Hepatocyte (in vitro differentiated cells): ENCODE data around the gene SLC7A8. TPM values are rescaled to one million over a fixed set of nuclear protein-coding genes. Genes with fewer than 3 reads are reported as not detected.

Source experiments
- DNase-seq: peaks from one replicate; pipeline ENCODE4 v3.0.0-alpha.2; 2016; ENCODE audit warnings: low spot score
- H2AFZ ChIP-seq: fragments of 200-600 bp; sonication (generic); 2 replicates; pipeline ENCODE4 v1.6.0; 2016; ENCODE audit warnings: antibody characterized with exemption, mild to moderate bottlenecking
- H3K27ac ChIP-seq: fragments of 200-600 bp; sonication (generic); 2 replicates; pipeline ENCODE4 v1.5.1; 2016; ENCODE audit warnings: mild to moderate bottlenecking
- H3K27me3 ChIP-seq: fragments of 200-600 bp; sonication (generic); 2 replicates; pipeline ENCODE4 v1.6.1; 2016
- H3K36me3 ChIP-seq: fragments of 200-600 bp; sonication (generic); replicated peaks from 2 replicates; pipeline ENCODE4 v1.5.1; 2016; ENCODE audit warnings: low read depth; ENCODE audit not compliant: insufficient read depth
- H3K4me1 ChIP-seq: fragments of 200-600 bp; sonication (generic); 2 replicates; pipeline ENCODE4 v1.5.1; 2016; ENCODE audit warnings: mild to moderate bottlenecking, moderate library complexity; ENCODE audit not compliant: insufficient read depth
- H3K4me2 ChIP-seq: fragments of 200-600 bp; sonication (generic); 2 replicates; pipeline ENCODE4 v1.6.0; 2016
- H3K4me3 ChIP-seq: fragments of 200-600 bp; sonication (generic); 2 replicates; pipeline ENCODE4 v1.5.1; 2016; ENCODE audit warnings: mild to moderate bottlenecking
- H3K79me2 ChIP-seq: fragments of 200-600 bp; sonication (generic); 2 replicates; pipeline ENCODE4 v1.6.0; 2017; ENCODE audit warnings: mild to moderate bottlenecking
- H3K9me2 ChIP-seq: fragments of 200-600 bp; sonication (generic); replicated peaks from 2 replicates; pipeline ENCODE4 v1.6.0; 2017; ENCODE audit warnings: mild to moderate bottlenecking; ENCODE audit not compliant: insufficient read depth
- H3K9me3 ChIP-seq: fragments of 200-600 bp; sonication (generic); 2 replicates; pipeline ENCODE4 v1.5.1; 2016; ENCODE audit warnings: low read depth, mild to moderate bottlenecking
- H4K20me1 ChIP-seq: fragments of 200-600 bp; sonication (generic); 2 replicates; pipeline ENCODE4 v1.6.0; 2016; ENCODE audit warnings: mild to moderate bottlenecking; ENCODE audit not compliant: insufficient read depth, poor library complexity, severe bottlenecking
- CTCF ChIP-seq: fragments of 200-600 bp; sonication (generic); IDR thresholded peaks from 2 replicates; pipeline ENCODE4 v1.5.1; 2016; ENCODE audit warnings: antibody characterized with exemption, mild to moderate bottlenecking; ENCODE audit not compliant: poor library complexity
- EZH2 ChIP-seq: fragments of 200-600 bp; sonication (generic); IDR thresholded peaks from 2 replicates; pipeline ENCODE4 v1.6.1; 2016; ENCODE audit warnings: antibody characterized with exemption, mild to moderate bottlenecking, borderline replicate concordance
- EZH2phosphoT487 ChIP-seq: fragments of 200-600 bp; sonication (generic); IDR thresholded peaks from one replicate; pipeline ENCODE4 v1.6.1; 2018; ENCODE audit warnings: antibody characterized with exemption, mild to moderate bottlenecking, low read depth, moderate library complexity; ENCODE audit not compliant: unreplicated experiment, severe bottlenecking
- WGBS: methylation state at CpG from one replicate; pipeline ENCODE4 v1.1.6; 2016; ENCODE audit warnings: low lambda C conversion rate; ENCODE audit errors: missing lambda C conversion rate; 5-methylcytosine and 5-hydroxymethylcytosine counted together
- polyA plus RNA-seq: library from polyadenylated mRNA; unstranded; fragments of >200 nt; fragmentation: Nextera tagmentation; extraction: Ambion mirVana; gene quantifications from 2 replicates; pipeline ENCODE4 v1.2.1, GENCODE V29; 2016
- total RNA-seq: library from RNA; depleted of rRNA; stranded (reverse); fragments of >200 nt; gene quantifications from 2 replicates; pipeline ENCODE4 v1.2.3, GENCODE V29; 2014

Gene SLC7A8
- total and polyA plus RNA-seq, 2 experiments from 2014 or later, result 54.6 to 123 TPM

- H3K4me1 ChIP-seq, result peaks cover 47% of the 10 kb centered on the region
- H3K4me3 ChIP-seq, result no peak overlapping the region
- H3K9me2 ChIP-seq, result no peaks in the 10 kb centered on the region
- TF ChIP-seq CTCF (no peak), EZH2phosphoT487 (no peak), EZH2 (no peak)
- H4K20me1 ChIP-seq, result no peaks in the 10 kb centered on the region
- H3K4me2 ChIP-seq, result peak overlapping the region; percentile 41
- 46% methylated on average over 8 of the region's 8 CpGs for WGBS
- DNase-seq, result no peak
- peak overlapping the region; percentile 59 for H3K27ac ChIP-seq
- no peaks in the 10 kb centered on the region for H3K9me3 ChIP-seq
- no peaks in the 10 kb centered on the region for H3K36me3 ChIP-seq
- H3K79me2 ChIP-seq, result peaks cover 16% of the 10 kb centered on the region
- no peaks in the 10 kb centered on the region for H3K27me3 ChIP-seq
- no peak overlapping the region for H2AFZ ChIP-seq
Measured at GRCh38 chr14:23171222-23171975, 12.1 kb downstream of the SLC7A8 start.

- H3K9me3 ChIP-seq, result no peaks in the 10 kb centered on the region
- TF ChIP-seq EZH2phosphoT487, result no peak
- no peak for TF ChIP-seq CTCF
- no peak for TF ChIP-seq EZH2
- no peaks in the 10 kb centered on the region for H3K27me3 ChIP-seq
- H3K36me3 ChIP-seq, result no peaks in the 10 kb centered on the region
- no peaks in the 10 kb centered on the region for H4K20me1 ChIP-seq
- no peak for DNase-seq
- H3K4me3 ChIP-seq, result no peak overlapping the region
- H3K27ac ChIP-seq, result no peak overlapping the region
- H3K4me2 ChIP-seq, result no peak overlapping the region
- H3K79me2 ChIP-seq, result peaks cover 9% of the 10 kb centered on the region
- WGBS, result 97% methylated on average over 6 of the region's 6 CpGs
- peaks cover 44% of the 10 kb centered on the region for H3K4me1 ChIP-seq
- H2AFZ ChIP-seq, result no peak overlapping the region
- no peaks in the 10 kb centered on the region for H3K9me2 ChIP-seq
Measured at GRCh38 chr14:23169622-23170021, 13.8 kb downstream of the SLC7A8 start.

- peak overlapping the region; percentile 53 for H3K4me2 ChIP-seq
- H3K4me1 ChIP-seq, result peaks cover 41% of the 10 kb centered on the region
- H3K4me3 ChIP-seq, result no peak overlapping the region
- TF ChIP-seq CTCF, result no peak
- no peak for TF ChIP-seq EZH2phosphoT487
- peaks cover 9% of the 10 kb centered on the region for H3K79me2 ChIP-seq
- no peaks in the 10 kb centered on the region for H3K9me2 ChIP-seq
- WGBS, result 23% methylated on average over 2 of the region's 2 CpGs
- H2AFZ ChIP-seq, result no peak overlapping the region
- H3K27ac ChIP-seq, result peak overlapping the region; percentile 51
- H4K20me1 ChIP-seq, result no peaks in the 10 kb centered on the region
- DNase-seq, result no peak
- H3K36me3 ChIP-seq, result no peaks in the 10 kb centered on the region
- H3K9me3 ChIP-seq, result no peaks in the 10 kb centered on the region
- no peaks in the 10 kb centered on the region for H3K27me3 ChIP-seq
Measured at GRCh38 chr14:23168246-23168645, 15.2 kb downstream of the SLC7A8 start.
